GM23338 (cell line): Measurements from ENCODE around the gene SOX15. TPM values are rescaled to one million over a fixed set of nuclear protein-coding genes. Genes with fewer than 3 reads are reported as not detected.
A peak's percentile ranks its signal among the peaks of the same experiment; 100 is the strongest.

ENCODE experiments used
- ATAC-seq: fragments of 200-7000 bp; cut with Tn5 transposase; 3 replicates; pipeline ENCODE4 v1.9.1; 2020
- DNase-seq: peaks from one replicate; pipeline ENCODE4 v3.0.0-alpha.2; 2015; ENCODE audit warnings: low spot score
- H2AFZ ChIP-seq: fragments of 200-600 bp; sonication (generic); 2 replicates; pipeline ENCODE4 v1.8.0; 2016; ENCODE audit warnings: antibody characterized with exemption, mild to moderate bottlenecking, moderate library complexity
- H3F3A ChIP-seq: fragments of 200-600 bp; sonication (generic); replicated peaks from 2 replicates; pipeline ENCODE4 v1.8.0; 2017; ENCODE audit warnings: antibody characterized with exemption, mixed run types, low read depth
- H3K27ac ChIP-seq: fragments of 200-600 bp; sonication (generic); 2 replicates; pipeline ENCODE4 v1.6.1; 2016; ENCODE audit warnings: low read depth
- H3K27me3 ChIP-seq: fragments of 200-600 bp; sonication (generic); 2 replicates; pipeline ENCODE4 v1.8.0; 2016; ENCODE audit warnings: mild to moderate bottlenecking, mixed run types, moderate library complexity; ENCODE audit not compliant: insufficient read depth
- H3K36me3 ChIP-seq: fragments of 200-600 bp; sonication (generic); 2 replicates; pipeline ENCODE4 v1.8.0; 2016; ENCODE audit warnings: mild to moderate bottlenecking; ENCODE audit not compliant: insufficient read depth
- H3K4me1 ChIP-seq: fragments of 200-600 bp; sonication (generic); 2 replicates; pipeline ENCODE4 v1.8.0; 2016; ENCODE audit warnings: mild to moderate bottlenecking, moderate library complexity; ENCODE audit not compliant: insufficient read depth
- H3K4me2 ChIP-seq: fragments of 200-600 bp; sonication (generic); 2 replicates; pipeline ENCODE4 v1.7.1; 2017; ENCODE audit warnings: mixed run types
- H3K4me3 ChIP-seq: fragments of 200-600 bp; sonication (generic); 2 replicates; pipeline ENCODE4 v1.6.1; 2016; ENCODE audit warnings: mixed run types
- H3K79me2 ChIP-seq: fragments of 200-600 bp; sonication (generic); replicated peaks from 2 replicates; pipeline ENCODE4 v1.8.0; 2017; ENCODE audit warnings: mild to moderate bottlenecking; ENCODE audit not compliant: insufficient read depth
- H3K9me2 ChIP-seq: fragments of 200-600 bp; sonication (generic); 2 replicates; pipeline ENCODE4 v1.8.0; 2017; ENCODE audit not compliant: insufficient read depth
- H4K20me1 ChIP-seq: fragments of 200-600 bp; sonication (generic); replicated peaks from 2 replicates; pipeline ENCODE4 v1.8.0; 2017; ENCODE audit warnings: mild to moderate bottlenecking; ENCODE audit not compliant: insufficient read depth
- H3K27ac Mint-ChIP-seq: 2 replicates; pipeline ENCODE4 v1.8.0; 2020; ENCODE audit warnings: inconsistent platforms, mild to moderate bottlenecking, moderate library complexity, mixed read lengths
- H3K27me3 Mint-ChIP-seq: 3 replicates; pipeline ENCODE4 v1.8.0; 2022; ENCODE audit warnings: low read depth, mild to moderate bottlenecking, moderate library complexity, mixed read lengths, inconsistent platforms; ENCODE audit not compliant: insufficient read depth, poor library complexity
- H3K36me3 Mint-ChIP-seq: 3 replicates; pipeline ENCODE4 v1.8.0; 2021; ENCODE audit warnings: low read depth, mild to moderate bottlenecking, inconsistent platforms, moderate library complexity, mixed read lengths
- H3K4me1 Mint-ChIP-seq: 3 replicates; pipeline ENCODE4 v1.8.0; 2020; ENCODE audit warnings: mild to moderate bottlenecking, inconsistent platforms, mixed read lengths
- H3K4me3 Mint-ChIP-seq: 3 replicates; pipeline ENCODE4 v1.8.0; 2021; ENCODE audit warnings: moderate library complexity, mild to moderate bottlenecking, inconsistent platforms, mixed read lengths
- H3K9me3 Mint-ChIP-seq: 3 replicates; pipeline ENCODE4 v1.8.0; 2020; ENCODE audit warnings: moderate library complexity, mild to moderate bottlenecking, inconsistent platforms, mixed read lengths
- CREB1 ChIP-seq: fragments of 250-450 bp; sonication (Bioruptor Pico); IDR thresholded peaks from 2 replicates; pipeline ENCODE4 v1.5.0; 2020; ENCODE audit warnings: low read depth, mild to moderate bottlenecking, moderate library complexity
- CTCF ChIP-seq, 2 experiments: fragments of 200-600 bp in 1 of 2; sonication (generic) in 1 of 2; conservative IDR thresholded peaks; 2 replicates each; pipeline versions ENCODE4 v1.5.1 to v1.6.1; 2016 to 2017; ENCODE audit warnings: antibody characterized with exemption in 2 of 2, low read depth in 2 of 2, mild to moderate bottlenecking in 2 of 2, moderate library complexity in 1 of 2
- ETS1 ChIP-seq: IDR thresholded peaks from 2 replicates; pipeline ENCODE4 v1.6.1; 2016; ENCODE audit warnings: antibody characterized with exemption
- EZH2 ChIP-seq: fragments of 200-600 bp; sonication (generic); IDR thresholded peaks from one replicate; pipeline ENCODE4 v1.8.0; 2017; ENCODE audit warnings: antibody characterized with exemption, mild to moderate bottlenecking, low read depth; ENCODE audit not compliant: unreplicated experiment
- EZH2phosphoT487 ChIP-seq: fragments of 200-600 bp; sonication (generic); IDR thresholded peaks from one replicate; pipeline ENCODE4 v1.8.1; 2018; ENCODE audit warnings: antibody characterized with exemption; ENCODE audit not compliant: unreplicated experiment
- JUNB ChIP-seq: IDR thresholded peaks from one replicate; pipeline ENCODE4 v1.6.1; 2016; ENCODE audit warnings: antibody characterized with exemption; ENCODE audit not compliant: unreplicated experiment
- NANOG ChIP-seq: IDR thresholded peaks from 2 replicates; pipeline ENCODE4 v1.6.1; 2016; ENCODE audit warnings: antibody characterized with exemption, borderline replicate concordance
- POLR2AphosphoS5 ChIP-seq: IDR thresholded peaks from 2 replicates; pipeline ENCODE4 v1.6.1; 2016; ENCODE audit warnings: antibody characterized with exemption, low read depth
- REST ChIP-seq: IDR thresholded peaks from one replicate; pipeline ENCODE4 v1.6.1; 2018; ENCODE audit warnings: antibody characterized with exemption; ENCODE audit not compliant: unreplicated experiment
- ZNF331 ChIP-seq: fragments of 250-450 bp; sonication (Bioruptor Pico); IDR thresholded peaks from 2 replicates; pipeline ENCODE4 v1.5.0; 2020; ENCODE audit warnings: low read depth, mild to moderate bottlenecking, moderate library complexity
- ZNF462 ChIP-seq: fragments of 250-450 bp; sonication (Bioruptor Pico); IDR thresholded peaks from 2 replicates; pipeline ENCODE4 v1.5.0; 2020; ENCODE audit warnings: mild to moderate bottlenecking, moderate library complexity
- polyA plus RNA-seq: library from polyadenylated mRNA; unstranded; fragments of >200 nt; fragmentation: Nextera tagmentation; extraction: Ambion mirVana; gene quantifications from 2 replicates; pipeline ENCODE4 v1.2.1, GENCODE V29; 2016
- total RNA-seq: library from RNA; depleted of rRNA; stranded (reverse); fragments of >200 nt; shearing (Covaris generic); gene quantifications from 2 replicates; pipeline ENCODE4 v1.2.3, GENCODE V29; 2014

SOX15 gene
- total and polyA plus RNA-seq, 2 experiments from 2014 or later: 29.9 to 43.0 TPM

GRCh38 chr17:7612294-7612640, 22.4 kb upstream of the SOX15 start:
- Mint-ChIP-seq H3K36me3 (peaks cover 14% of the 10 kb centered on the region), H3K4me3 (peak overlapping the region; percentile 47), H3K9me3 (no peaks in the 10 kb centered on the region; the same call in 2 of the 3 replicates), H3K27ac (no peak overlapping the region), H3K27me3 (peaks cover 11% of the 10 kb centered on the region), H3K4me1 (peaks cover 17% of the 10 kb centered on the region)
- peaks cover 23% of the 10 kb centered on the region; the same call in 1 of the 2 replicates for H3F3A ChIP-seq
- 0 out of 2 replicates have a peak overlapping the region, but pooled peaks have one; percentile 43 for H3K4me2 ChIP-seq
- no peaks in the 10 kb centered on the region for H3K36me3 ChIP-seq
- peaks cover 26% of the 10 kb centered on the region for H3K4me1 ChIP-seq
- no peaks in the 10 kb centered on the region; the same call in 1 of the 2 replicates for H3K27me3 ChIP-seq
- TF ChIP-seq NANOG (no peak), ETS1 (no peak), ZNF331 (CRISPR knock-in tag) (no peak), CREB1 (CRISPR knock-in tag) (no peak), CTCF (conservative IDR thresholded peaks at IDR 0.05; ENCODE audit: low read depth in 2 of 2) (no peak), POLR2AphosphoS5 (no peak), EZH2phosphoT487 (no peak), ZNF462 (CRISPR knock-in tag) (no peak), EZH2 (no peak), JUNB (no peak), REST (no peak)
- DNase-seq: no peak
- H3K27ac ChIP-seq: no peak overlapping the region
- peaks cover 35% of the 10 kb centered on the region for H4K20me1 ChIP-seq
- ATAC-seq: no peak
- H3K9me2 ChIP-seq: no peaks in the 10 kb centered on the region
- H3K79me2 ChIP-seq: peaks cover 57% of the 10 kb centered on the region
- no peak overlapping the region for H2AFZ ChIP-seq
- H3K4me3 ChIP-seq: 0 out of 2 replicates have a peak overlapping the region, but pooled peaks have one; percentile 11
